ENCODE results near the gene ZNRD2. TPM values are rescaled to one million over a fixed set of nuclear protein-coding genes. Genes with fewer than 3 reads are reported as not detected.
A peak's percentile ranks its signal among the peaks of the same experiment; 100 is the strongest.
"Not testable (repeated sequence)": the region's sequence is repeated elsewhere in the genome, so short reads cannot be mapped to it uniquely, and the experiment has no call there.

ZNRD2 gene
- polyA plus RNA-seq, 3 donors: 55.5 to 72.1 (median 62.8) TPM

- no peak for DNase-seq
Observed at GRCh38 chr11:65552388-65552951, 17.8 kb upstream of the ZNRD2 start.

- no peak for DNase-seq
Observed at GRCh38 chr11:65553301-65554001, 16.8 kb upstream of the ZNRD2 start.

- no peak for DNase-seq
Observed at GRCh38 chr11:65554057-65554818, 16.0 kb upstream of the ZNRD2 start.

DNA sequence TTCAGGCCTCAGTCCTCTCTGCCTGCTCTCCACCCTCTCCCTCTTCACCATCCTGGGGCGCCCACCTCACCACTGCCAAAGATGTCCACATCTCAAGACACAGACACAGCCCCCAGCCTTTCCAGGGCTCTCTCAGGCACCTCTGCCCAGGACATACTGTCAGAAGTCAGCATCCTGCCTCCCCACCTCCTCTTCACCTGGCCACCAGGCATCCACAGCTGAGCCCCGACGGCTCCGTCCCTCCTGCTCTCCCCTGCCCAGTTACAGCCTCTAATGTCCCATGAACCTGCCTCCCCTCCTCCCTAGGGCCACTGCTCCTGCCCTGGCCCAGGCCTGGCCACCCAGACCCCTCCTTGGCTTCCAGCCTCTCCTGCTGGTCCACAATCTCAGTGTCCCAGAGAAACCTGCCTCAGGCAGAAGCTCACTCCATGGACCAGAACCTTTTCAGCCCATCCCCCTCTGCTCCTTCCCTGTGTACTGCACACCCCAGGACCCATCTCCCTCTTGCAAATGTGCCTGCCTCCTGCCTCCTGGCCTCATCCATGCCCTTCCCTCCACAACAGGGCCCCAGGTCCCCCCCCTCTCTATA lies 15.3 kb upstream of the ZNRD2 start:
- DNase-seq: no peak

DNA sequence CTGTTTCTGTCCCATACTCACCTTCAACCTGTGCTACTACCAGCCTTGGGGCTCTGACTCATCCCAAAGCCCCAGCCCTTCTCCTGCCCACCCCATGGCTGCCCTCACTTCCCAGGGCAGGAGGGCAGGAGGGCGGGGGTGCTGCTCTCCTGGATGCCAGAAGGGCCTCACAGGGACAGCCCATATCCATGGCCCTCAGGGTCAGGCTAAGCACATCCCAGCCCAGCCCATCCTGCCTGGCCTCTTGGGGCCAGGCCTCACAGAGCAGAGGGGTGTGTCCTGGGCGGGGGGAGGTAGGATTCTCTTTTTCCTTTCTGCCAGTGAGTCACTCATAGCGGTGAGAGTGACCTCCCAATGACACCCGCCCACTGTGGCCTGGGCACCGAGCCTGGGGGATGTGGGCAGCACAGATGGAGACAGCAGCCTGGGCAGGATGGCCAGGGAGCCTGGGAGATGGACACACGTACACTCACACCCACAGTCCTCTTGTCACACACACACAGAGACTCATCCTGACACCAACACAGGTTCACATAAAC lies 14.5 kb upstream of the ZNRD2 start:
- no peak for DNase-seq

- no peak for DNase-seq
Observed at GRCh38 chr11:65556470-65557279, 13.6 kb upstream of the ZNRD2 start.

DNA sequence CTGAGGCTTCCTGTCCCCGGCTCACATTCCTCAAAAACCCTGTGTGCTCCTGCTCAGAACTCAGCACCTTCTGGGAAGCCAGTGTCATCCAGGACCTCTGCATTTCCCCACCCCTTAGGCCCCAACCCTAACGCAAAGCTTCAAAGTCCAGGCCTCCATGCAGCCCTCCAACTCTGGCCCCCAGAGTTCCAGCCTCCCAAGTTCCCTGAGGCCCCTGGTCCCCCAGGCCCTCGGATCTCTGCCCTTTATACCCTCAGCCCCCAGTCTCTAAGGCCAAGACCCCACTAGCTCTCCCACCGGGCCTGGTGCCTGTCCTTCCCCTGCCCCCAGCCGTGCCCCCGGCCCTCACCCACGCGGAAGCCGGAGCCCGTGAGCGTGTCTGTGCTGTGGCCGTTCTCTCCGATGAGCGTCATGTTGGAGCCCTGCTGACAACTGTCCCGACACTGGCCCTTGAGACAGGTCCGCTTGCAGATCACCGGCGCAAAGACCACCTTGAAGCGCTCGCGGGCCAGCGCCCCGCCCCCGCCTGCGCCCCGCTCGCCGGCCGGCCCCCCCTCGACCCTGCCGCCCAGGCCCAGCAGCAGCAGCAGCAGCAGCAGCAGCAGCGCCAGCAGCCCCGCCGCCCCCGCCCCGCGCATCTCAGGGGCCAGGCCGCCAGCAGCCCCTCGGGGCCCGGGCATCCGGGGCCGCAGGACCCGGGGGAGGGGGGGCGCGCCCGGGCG lies 12.8 kb upstream of the ZNRD2 start:
- DNase-seq: no peak

DNA sequence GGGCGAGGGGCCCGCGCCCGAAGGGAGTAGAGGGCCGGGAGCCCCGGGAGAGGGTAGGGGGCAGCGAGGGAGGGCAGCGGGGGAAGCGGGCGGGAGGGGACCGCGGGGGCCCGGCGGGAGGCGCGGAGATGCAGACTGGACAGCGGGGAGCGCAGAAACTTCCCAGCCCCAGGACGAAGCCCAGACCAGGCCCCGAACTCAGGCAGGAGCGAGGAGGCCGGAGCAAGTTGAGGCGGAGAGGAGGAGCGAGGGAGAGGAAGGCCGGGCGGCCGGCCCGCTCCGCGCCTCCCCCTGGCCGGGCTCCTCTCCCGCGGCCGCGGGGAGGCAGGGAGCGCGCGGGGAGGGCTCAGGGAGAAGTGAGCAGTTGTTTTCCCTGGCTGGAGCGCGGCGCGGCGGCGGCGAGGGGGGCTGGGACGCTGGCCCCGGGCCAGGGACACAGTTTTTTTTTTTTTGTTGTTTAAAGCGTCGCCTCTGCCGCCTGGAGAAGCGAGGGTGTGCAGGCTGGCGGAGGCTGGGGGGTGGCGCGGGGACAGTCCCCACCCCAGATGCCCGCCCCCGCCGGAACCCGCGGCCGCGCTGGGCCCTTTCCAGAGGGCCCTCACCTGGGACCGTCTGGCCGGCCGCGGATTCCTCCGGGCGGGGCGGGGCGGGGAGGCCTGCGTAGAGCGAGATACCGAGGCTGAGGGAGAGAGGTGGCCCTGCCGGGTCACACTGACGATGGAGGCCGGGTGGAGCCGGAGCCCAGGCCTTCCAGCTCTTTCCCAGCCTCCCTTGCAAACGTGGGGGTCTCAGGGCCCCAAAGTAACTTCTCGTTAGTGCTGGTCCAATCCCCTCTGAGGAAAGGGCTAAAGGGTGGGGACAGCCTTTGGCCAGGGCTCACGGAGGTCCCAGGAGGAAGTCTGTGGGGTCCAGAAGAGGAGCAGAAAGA lies 12.0 kb upstream of the ZNRD2 start, which contains the start of gene LTBP3:
LTBP3 (minus strand) TSS at position 358 of the 928 bp plus-strand sequence. CDS start 400 bp downstream, outside the sequence.
- DNase-seq: peak; percentile 86

DNA sequence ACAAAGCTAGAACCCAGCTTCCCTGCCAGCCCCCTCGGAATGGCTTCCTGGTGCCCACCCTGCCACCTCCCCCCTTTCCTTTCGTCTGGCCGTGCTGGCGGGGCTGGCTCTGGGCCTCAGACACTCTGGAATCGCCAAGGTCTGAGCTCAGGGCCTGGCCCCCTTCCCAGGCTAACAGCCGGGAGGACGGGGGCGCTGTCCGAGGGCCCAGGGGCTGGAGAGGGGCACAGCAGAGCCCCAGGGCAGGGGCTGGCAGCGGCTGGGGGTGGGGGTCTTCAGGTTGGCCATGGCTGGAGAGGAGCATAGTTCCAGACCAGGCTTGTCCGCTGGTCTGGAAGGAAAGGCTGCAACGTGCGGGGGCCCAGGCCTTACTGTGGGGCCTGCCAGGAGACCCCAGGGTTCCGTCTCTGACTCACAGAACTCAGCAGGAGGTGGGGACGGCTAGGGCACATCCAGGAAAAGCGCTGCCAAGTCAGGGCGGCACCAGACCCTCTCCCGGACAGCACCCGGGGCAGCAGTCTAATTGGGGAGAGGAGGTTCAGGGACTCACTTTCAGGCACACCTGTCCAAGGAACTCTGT lies 11.3 kb upstream of the ZNRD2 start:
- DNase-seq: no peak

DNA sequence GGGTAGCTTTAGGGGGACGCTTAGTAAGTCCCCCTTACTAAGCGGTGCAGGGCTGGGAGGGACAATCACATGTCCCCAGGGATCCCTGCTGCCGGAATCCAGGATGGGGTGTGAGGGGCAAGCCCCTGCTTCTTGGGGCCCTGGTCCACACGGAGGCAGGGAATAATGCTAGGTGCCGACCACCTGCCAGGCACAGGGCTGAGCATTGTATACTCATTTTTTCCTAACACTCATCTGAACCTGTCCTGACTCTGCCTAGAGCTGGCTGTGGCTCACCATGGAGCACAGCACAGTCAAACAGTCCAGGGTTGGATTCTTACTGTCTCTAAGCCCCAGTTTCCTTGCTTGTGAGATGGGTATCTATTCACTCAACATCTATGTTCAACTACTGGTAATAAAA lies 10.7 kb upstream of the ZNRD2 start:
- no peak for DNase-seq

DNA sequence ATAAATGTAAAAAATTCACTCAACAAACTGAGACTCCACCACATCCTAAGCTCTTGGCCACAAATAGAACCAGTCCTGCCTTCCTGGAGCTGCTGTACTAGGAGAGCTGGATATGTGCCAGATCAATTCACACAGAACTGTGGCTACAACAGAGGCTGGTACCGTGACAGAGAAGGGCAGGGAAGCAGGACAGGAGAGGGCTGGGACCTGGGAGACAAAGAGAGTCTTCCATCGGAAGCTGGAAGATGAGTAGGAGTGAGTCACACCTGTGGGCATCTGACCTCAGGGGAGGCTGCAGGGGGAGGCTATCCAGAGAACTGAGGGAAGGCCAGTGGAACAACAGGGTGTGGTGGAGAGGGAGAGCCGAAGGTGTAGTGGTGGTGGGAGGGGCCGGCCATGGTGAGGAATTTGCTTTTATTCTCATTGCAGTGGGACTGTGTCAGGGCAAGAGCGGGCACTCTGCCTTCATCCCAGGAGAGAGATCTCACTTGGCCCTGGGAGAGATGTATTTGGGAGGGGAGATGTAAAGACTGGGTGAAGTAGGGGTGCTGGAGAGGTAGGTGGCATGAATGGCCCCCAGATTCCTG lies 10.2 kb upstream of the ZNRD2 start:
- DNase-seq: no peak

- DNase-seq: no peak
Observed at GRCh38 chr11:65560555-65561418, 9.5 kb upstream of the ZNRD2 start.

- no peak for DNase-seq
Observed at GRCh38 chr11:65562020-65562419, 8.3 kb upstream of the ZNRD2 start.

DNA sequence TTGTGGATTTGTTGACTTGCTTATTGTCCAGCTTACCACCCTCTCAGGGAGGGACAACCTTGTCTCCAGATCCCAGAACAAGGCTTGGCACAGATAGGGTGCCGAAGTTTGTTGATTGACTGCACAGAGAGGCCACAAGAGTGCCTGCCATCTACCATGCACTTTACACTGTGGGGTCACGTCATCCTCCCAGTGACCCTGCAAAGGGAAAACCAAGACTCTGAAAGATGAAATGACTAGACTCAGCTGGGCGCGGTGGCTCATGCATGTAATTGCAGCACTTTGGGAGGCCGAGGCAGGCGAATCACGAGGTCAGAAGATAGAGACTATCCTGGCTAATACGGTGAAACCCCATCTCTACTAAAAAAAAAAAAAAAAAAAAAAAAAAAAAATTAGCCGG lies 7.5 kb upstream of the ZNRD2 start:
- DNase-seq: no peak

DNA sequence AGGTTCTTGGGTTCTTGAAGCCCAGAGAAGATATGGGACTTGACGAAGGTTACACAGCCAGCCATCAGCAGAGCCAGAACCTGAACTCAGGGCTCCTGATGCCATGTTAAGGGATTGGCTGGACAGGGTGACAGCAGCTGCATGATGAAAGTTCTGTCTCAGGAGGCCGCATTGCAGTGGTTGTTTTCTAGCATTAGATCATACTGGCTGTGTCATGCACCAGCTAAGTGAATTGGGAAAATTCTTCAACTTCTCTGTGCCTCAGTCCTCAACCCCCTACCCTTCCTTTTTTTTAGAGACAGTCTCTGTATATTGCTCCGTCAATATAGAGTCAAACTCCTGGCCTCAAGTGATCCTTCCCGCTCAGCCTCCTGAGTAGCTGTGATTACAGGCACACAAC lies 6.7 kb upstream of the ZNRD2 start:
- no peak for DNase-seq

DNA sequence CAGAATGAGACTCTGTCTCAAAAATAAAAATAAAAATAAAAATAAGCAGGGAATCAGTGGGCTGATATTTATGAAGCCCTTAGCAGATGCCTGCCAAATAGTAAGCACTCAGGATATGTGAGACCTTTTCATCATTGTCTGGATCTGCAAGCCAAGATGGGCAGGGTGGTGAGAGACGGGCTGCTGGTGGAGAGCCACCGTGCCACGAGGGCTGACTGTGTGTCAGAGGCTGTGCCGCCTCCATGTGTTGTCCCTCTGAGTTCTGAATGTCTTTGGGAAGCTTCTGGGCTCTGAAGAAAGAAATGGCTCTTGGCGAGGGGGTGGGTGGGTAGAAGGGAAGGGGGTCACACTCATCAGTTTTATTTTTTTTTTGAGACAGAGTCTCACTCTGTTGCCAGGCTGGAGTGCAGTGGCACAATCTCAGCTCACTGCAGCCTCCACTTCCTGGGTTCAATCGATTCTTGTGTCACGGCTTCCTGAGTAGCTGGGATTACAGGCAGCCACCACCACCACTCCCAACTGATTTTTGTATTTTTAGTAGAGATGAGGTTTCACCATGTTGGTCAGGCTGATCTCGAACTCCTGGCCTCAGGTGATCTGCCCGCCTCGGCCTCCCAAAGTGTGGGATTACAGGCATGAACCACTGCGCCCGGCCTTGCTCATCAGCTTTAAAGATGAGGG lies 5.3 kb upstream of the ZNRD2 start:
- DNase-seq: not testable (repeated sequence)

Data from renal pelvis (tissue), 4 donors.